ENCODE measurements around the gene EHBP1.
A peak's percentile ranks its signal among the peaks of the same experiment; 100 is the strongest.

The EHBP1 gene

GRCh38 chr2:62913311-62913710 is 207.8 kb downstream of the EHBP1 start:
- no peak overlapping the region for H2AK5ac ChIP-seq (ENCODE audit: low read length, severe bottlenecking)
- no peak overlapping the region for H3K4me3 ChIP-seq (ENCODE audit: insufficient read depth in 1 of 2, low read depth in 1 of 2, low read length in 2 of 2)
- H2BK120ac ChIP-seq (ENCODE audit: low read depth, low read length): no peak overlapping the region
- no peak overlapping the region for H3K4me2 ChIP-seq (ENCODE audit: low read length, poor library complexity, severe bottlenecking)
- H4K91ac ChIP-seq (ENCODE audit: low read length): no peak overlapping the region
- no peaks in the 10 kb centered on the region for H3K9me3 ChIP-seq (ENCODE audit: control insufficient read depth, low read length)
- H2AFZ ChIP-seq (ENCODE audit: low read depth, low read length): no peak overlapping the region
- H3K14ac ChIP-seq (ENCODE audit: low read length in 2 of 2): no peak overlapping the region
- H3K4ac ChIP-seq (ENCODE audit: low read depth in 1 of 2, low read length in 2 of 2): no peak overlapping the region
- peaks cover 2% of the 10 kb centered on the region for H3K4me1 ChIP-seq (ENCODE audit: control insufficient read depth, insufficient read depth, low read depth, low read length)
- H3K27ac ChIP-seq (ENCODE audit: low read length, poor library complexity, severe bottlenecking): no peak overlapping the region
- H3K18ac ChIP-seq (ENCODE audit: low read depth in 1 of 2, low read length in 2 of 2): no peak overlapping the region
- no peak overlapping the region for H2BK5ac ChIP-seq (ENCODE audit: low read depth, low read length, poor library complexity, severe bottlenecking)
- no peak for DNase-seq
- H3K23ac ChIP-seq (ENCODE audit: low read length in 2 of 2): no peak overlapping the region
- peaks cover 7% of the 10 kb centered on the region for H3K79me1 ChIP-seq (replicated peaks; ENCODE audit: low read length, poor library complexity, severe bottlenecking)
- no peaks in the 10 kb centered on the region for H3K27me3 ChIP-seq (ENCODE audit: control insufficient read depth in 1 of 2, insufficient read depth in 1 of 2, low read length in 2 of 2)
- no peak overlapping the region for H4K8ac ChIP-seq (ENCODE audit: low read length)
- H3K9ac ChIP-seq (ENCODE audit: low read length): no peak overlapping the region
- peaks cover 0 to 24% of the 10 kb centered on the region in 2 experiments for H3K36me3 ChIP-seq (ENCODE audit: control insufficient read depth in 1 of 2, insufficient read depth in 2 of 2, low read depth in 1 of 2, low read length in 2 of 2)
- no peak overlapping the region for H2BK12ac ChIP-seq (ENCODE audit: low read length in 2 of 2)
- H2BK15ac ChIP-seq (ENCODE audit: low read depth, poor library complexity, severe bottlenecking): no peak overlapping the region

GRCh38 chr2:62919041-62919440 is 213.5 kb downstream of the EHBP1 start:
- Histone ChIP-seq H3K4me3 (ENCODE audit: insufficient read depth in 1 of 2, low read depth in 1 of 2, low read length in 2 of 2) (no peak overlapping the region), H3K4me2 (ENCODE audit: low read length, poor library complexity, severe bottlenecking) (no peak overlapping the region), H3K27me3 (ENCODE audit: control insufficient read depth in 1 of 2, insufficient read depth in 1 of 2, low read length in 2 of 2) (no peaks in the 10 kb centered on the region), H2AFZ (ENCODE audit: low read depth, low read length) (no peak overlapping the region), H3K79me1 (replicated peaks; ENCODE audit: low read length, poor library complexity, severe bottlenecking) (peaks cover 8% of the 10 kb centered on the region), H3K4me1 (ENCODE audit: control insufficient read depth, insufficient read depth, low read depth, low read length) (no peaks in the 10 kb centered on the region), H2BK15ac (ENCODE audit: low read depth, poor library complexity, severe bottlenecking) (no peak overlapping the region), H3K14ac (ENCODE audit: low read length in 2 of 2) (no peak overlapping the region), H3K36me3 (ENCODE audit: control insufficient read depth in 1 of 2, insufficient read depth in 2 of 2, low read depth in 1 of 2, low read length in 2 of 2) (peaks cover 20 to 55% of the 10 kb centered on the region in 2 experiments), H3K18ac (ENCODE audit: low read depth in 1 of 2, low read length in 2 of 2) (no peak overlapping the region), H3K4ac (ENCODE audit: low read depth in 1 of 2, low read length in 2 of 2) (no peak overlapping the region), H3K27ac (ENCODE audit: low read length, poor library complexity, severe bottlenecking) (no peak overlapping the region), H2BK12ac (ENCODE audit: low read length in 2 of 2) (no peak overlapping the region), H3K23ac (ENCODE audit: low read length in 2 of 2) (no peak overlapping the region), H2BK120ac (ENCODE audit: low read depth, low read length) (no peak overlapping the region), H3K9me3 (ENCODE audit: control insufficient read depth, low read length) (peaks cover 17% of the 10 kb centered on the region), H2BK5ac (ENCODE audit: low read depth, low read length, poor library complexity, severe bottlenecking) (no peak overlapping the region), H3K9ac (ENCODE audit: low read length) (no peak overlapping the region), H4K91ac (ENCODE audit: low read length) (no peak overlapping the region), H2AK5ac (ENCODE audit: low read length, severe bottlenecking) (no peak overlapping the region), H4K8ac (ENCODE audit: low read length) (no peak overlapping the region)
- 100% methylated on average over 1 of the region's 2 CpGs for WGBS
- DNase-seq: no peak

- Histone ChIP-seq H4K8ac (ENCODE audit: low read length) (no peak overlapping the region), H3K4me3 (ENCODE audit: insufficient read depth in 1 of 2, low read depth in 1 of 2, low read length in 2 of 2) (no peak overlapping the region)
- peak; percentile 11 for DNase-seq
Measured at GRCh38 chr2:62920070-62920469, 214.6 kb downstream of the EHBP1 start.

GRCh38 chr2:62923242-62923641 is 217.7 kb downstream of the EHBP1 start:
- no peak overlapping the region for H2AK5ac ChIP-seq (ENCODE audit: low read length, severe bottlenecking)
- no peak overlapping the region for H3K27ac ChIP-seq (ENCODE audit: low read length, poor library complexity, severe bottlenecking)
- H4K91ac ChIP-seq (ENCODE audit: low read length): no peak overlapping the region
- no peak overlapping the region for H2BK120ac ChIP-seq (ENCODE audit: low read depth, low read length)
- H3K4me1 ChIP-seq (ENCODE audit: control insufficient read depth, insufficient read depth, low read depth, low read length): no peaks in the 10 kb centered on the region
- no peak for DNase-seq
- H3K4ac ChIP-seq (ENCODE audit: low read depth in 1 of 2, low read length in 2 of 2): no peak overlapping the region
- H3K18ac ChIP-seq (ENCODE audit: low read depth in 1 of 2, low read length in 2 of 2): no peak overlapping the region
- no peak overlapping the region for H2AFZ ChIP-seq (ENCODE audit: low read depth, low read length)
- no peak overlapping the region for H3K14ac ChIP-seq (ENCODE audit: low read length in 2 of 2)
- H3K9ac ChIP-seq (ENCODE audit: low read length): no peak overlapping the region
- H2BK12ac ChIP-seq (ENCODE audit: low read length in 2 of 2): no peak overlapping the region
- H2BK5ac ChIP-seq (ENCODE audit: low read depth, low read length, poor library complexity, severe bottlenecking): no peak overlapping the region
- H4K8ac ChIP-seq (ENCODE audit: low read length): no peak overlapping the region
- H3K27me3 ChIP-seq (ENCODE audit: control insufficient read depth in 1 of 2, insufficient read depth in 1 of 2, low read length in 2 of 2): no peaks in the 10 kb centered on the region
- H3K23ac ChIP-seq (ENCODE audit: low read length in 2 of 2): no peak overlapping the region
- H2BK15ac ChIP-seq (ENCODE audit: low read depth, poor library complexity, severe bottlenecking): no peak overlapping the region
- H3K79me1 ChIP-seq (replicated peaks; ENCODE audit: low read length, poor library complexity, severe bottlenecking): peaks cover 8% of the 10 kb centered on the region
- peaks cover 20 to 59% of the 10 kb centered on the region in 2 experiments for H3K36me3 ChIP-seq (ENCODE audit: control insufficient read depth in 1 of 2, insufficient read depth in 2 of 2, low read depth in 1 of 2, low read length in 2 of 2)
- no peak overlapping the region for H3K4me3 ChIP-seq (ENCODE audit: insufficient read depth in 1 of 2, low read depth in 1 of 2, low read length in 2 of 2)
- H3K4me2 ChIP-seq (ENCODE audit: low read length, poor library complexity, severe bottlenecking): no peak overlapping the region
- peaks cover 21% of the 10 kb centered on the region for H3K9me3 ChIP-seq (ENCODE audit: control insufficient read depth, low read length)

More at GRCh38 chr2:62920070-62920469, 214.6 kb downstream of the EHBP1 start:
- no peak overlapping the region for H4K91ac ChIP-seq (ENCODE audit: low read length)
- no peak overlapping the region for H2BK15ac ChIP-seq (ENCODE audit: low read depth, poor library complexity, severe bottlenecking)
- H3K14ac ChIP-seq (ENCODE audit: low read length in 2 of 2): no peak overlapping the region
- no peak overlapping the region for H2BK12ac ChIP-seq (ENCODE audit: low read length in 2 of 2)
- peaks cover 20 to 59% of the 10 kb centered on the region in 2 experiments for H3K36me3 ChIP-seq (ENCODE audit: control insufficient read depth in 1 of 2, insufficient read depth in 2 of 2, low read depth in 1 of 2, low read length in 2 of 2)
- H3K4ac ChIP-seq (ENCODE audit: low read depth in 1 of 2, low read length in 2 of 2): no peak overlapping the region
- H3K79me1 ChIP-seq (replicated peaks; ENCODE audit: low read length, poor library complexity, severe bottlenecking): peaks cover 8% of the 10 kb centered on the region
- H2BK120ac ChIP-seq (ENCODE audit: low read depth, low read length): no peak overlapping the region
- H3K23ac ChIP-seq (ENCODE audit: low read length in 2 of 2): no peak overlapping the region
- H2AK5ac ChIP-seq (ENCODE audit: low read length, severe bottlenecking): no peak overlapping the region
- H3K4me1 ChIP-seq (ENCODE audit: control insufficient read depth, insufficient read depth, low read depth, low read length): no peaks in the 10 kb centered on the region
- H2BK5ac ChIP-seq (ENCODE audit: low read depth, low read length, poor library complexity, severe bottlenecking): no peak overlapping the region
- H3K27ac ChIP-seq (ENCODE audit: low read length, poor library complexity, severe bottlenecking): no peak overlapping the region
- peaks cover 21% of the 10 kb centered on the region for H3K9me3 ChIP-seq (ENCODE audit: control insufficient read depth, low read length)
- H3K27me3 ChIP-seq (ENCODE audit: control insufficient read depth in 1 of 2, insufficient read depth in 1 of 2, low read length in 2 of 2): no peaks in the 10 kb centered on the region
- H3K9ac ChIP-seq (ENCODE audit: low read length): no peak overlapping the region
- no peak overlapping the region for H2AFZ ChIP-seq (ENCODE audit: low read depth, low read length)
- no peak overlapping the region for H3K18ac ChIP-seq (ENCODE audit: low read depth in 1 of 2, low read length in 2 of 2)
- no peak overlapping the region for H3K4me2 ChIP-seq (ENCODE audit: low read length, poor library complexity, severe bottlenecking)
